Thyroid gland (tissue), 4 donors: Measurements from ENCODE around the gene HSD17B11. TPM values are rescaled to one million over a fixed set of nuclear protein-coding genes. Genes with fewer than 3 reads are reported as not detected.

Experiments used
- DNase-seq, 2 donors: peaks; one replicate each; pipeline ENCODE4 v3.0.0-alpha.2; 2019
- H3K27ac ChIP-seq, 3 donors: fragments of 200-600 bp; sonication (generic); 1 replicate in 2 of 3; 2 replicates in 1 of 3; pipeline ENCODE4 v1.5.1; 2016 to 2019; ENCODE audit warnings: mild to moderate bottlenecking in 1 of 3, moderate library complexity in 1 of 3
- H3K27me3 ChIP-seq: fragments of 200-600 bp; sonication (generic); one replicate; pipeline ENCODE4 v1.5.1; 2019
- H3K36me3 ChIP-seq, 2 donors: fragments of 200-600 bp; sonication (generic); one replicate each; pipeline ENCODE4 v1.5.1; 2016 to 2019
- H3K4me1 ChIP-seq, 2 donors: fragments of 200-600 bp; sonication (generic); one replicate each; pipeline ENCODE4 v1.5.1; 2017 to 2019
- H3K4me3 ChIP-seq, 3 donors: fragments of 200-600 bp; sonication (generic); replicated peaks in 1 of 3; 1 replicate in 2 of 3; 2 replicates in 1 of 3; pipeline ENCODE4 v1.5.1; 2016; ENCODE audit warnings: mild to moderate bottlenecking in 1 of 3
- H3K9me3 ChIP-seq: fragments of 200-600 bp; sonication (generic); one replicate; pipeline ENCODE4 v1.5.1; 2017
- CTCF ChIP-seq, 6 experiments: fragments of 200-600 bp in 3 of 6; fragments of 450-650 bp in 3 of 6; sonication (generic) in 3 of 6; IDR thresholded peaks; one replicate each; pipeline ENCODE4 v1.5.1; 2016 to 2019; ENCODE audit warnings: antibody characterized with exemption in 6 of 6, mild to moderate bottlenecking in 2 of 6, inconsistent platforms in 1 of 6, moderate library complexity in 1 of 6
- POLR2A ChIP-seq, 2 donors: fragments of 450-650 bp; IDR thresholded peaks; one replicate each; pipeline ENCODE4 v1.6.1; 2017; ENCODE audit warnings: antibody characterized with exemption in 2 of 2, mild to moderate bottlenecking in 2 of 2, moderate library complexity in 1 of 2
- WGBS, 2 donors: methylation state at CpG; one replicate each; pipeline ENCODE4 v1.1.5; 2017; 5-methylcytosine and 5-hydroxymethylcytosine counted together
- intact Hi-C: fragments of 100-400 bp; cut with DNase I; formaldehyde crosslinking; loops from one replicate; pipeline ENCODE4 v1.15.1; 2023
- total RNA-seq, 4 donors: library from RNA; depleted of rRNA; stranded (reverse); fragments of >200 nt; gene quantifications; one replicate each; pipeline ENCODE4 v1.2.3, GENCODE V29; 2016

HSD17B11 gene
- 100 to 1,000 TPM in 1 of 4 donors, 10 to 100 TPM in 3; 23.4 to 147 (median 61.8) TPM for total RNA-seq

- DNase-seq = peak; percentile 84 to 86
- TF ChIP-seq POLR2A (IDR thresholded peaks at IDR 0.05) = peak in 1 of 2 donors; percentile 82
- peak in 2 of 6 experiments; percentile 12 to 19 for TF ChIP-seq CTCF (IDR thresholded peaks at IDR 0.05)
- Histone ChIP-seq H3K27ac (peak within 1 kb of the TSS; percentile 77 to 90 (median 81)), H3K4me3 (peak within 1 kb of the TSS; percentile 30 to 67 (median 41)), H3K4me1 (peaks cover 0 to 8% of the 10 kb centered on the region in 2 donors), H3K9me3 (no peaks in the 10 kb centered on the region), H3K36me3 (no peaks in the 10 kb centered on the region), H3K27me3 (no peaks in the 10 kb centered on the region)
- intact Hi-C loops = no loop called here
- WGBS, 2 donors = 0 to 1% methylated on average over 32 of the region's 32 CpGs
Observed at GRCh38 chr4:87390891-87391575, at the start of gene HSD17B11. Gene HSD17B11, minus strand, starts transcription at chr4:87391188. Its CDS starts 118 bp downstream, at chr4:87391070.

GRCh38 chr4:87433342-87433741 is 42.4 kb upstream of the HSD17B11 start:
- no peak overlapping the region for H3K4me3 ChIP-seq
- TF ChIP-seq CTCF (IDR thresholded peaks at IDR 0.05) = no peak
- no peaks in the 10 kb centered on the region for H3K9me3 ChIP-seq
- H3K27ac ChIP-seq = no peak overlapping the region
- no peaks in the 10 kb centered on the region for H3K27me3 ChIP-seq
- peaks cover 2 to 7% of the 10 kb centered on the region in 2 donors for H3K36me3 ChIP-seq
- no peaks in the 10 kb centered on the region for H3K4me1 ChIP-seq
- intact Hi-C loops = no loop called here
- 85 to 91% methylated on average over 2 of the region's 2 CpGs for WGBS, 2 donors
- DNase-seq = no peak

GRCh38 chr4:87430038-87430437 is 39.0 kb upstream of the HSD17B11 start:
- H3K36me3 ChIP-seq = no peaks in the 10 kb centered on the region
- DNase-seq = no peak
- intact Hi-C loops = no loop called here
- H3K27me3 ChIP-seq = no peaks in the 10 kb centered on the region
- TF ChIP-seq POLR2A (IDR thresholded peaks at IDR 0.05) = no peak
- TF ChIP-seq CTCF (IDR thresholded peaks at IDR 0.05) = no peak
- H3K4me1 ChIP-seq = peaks cover under 1% of the 10 kb centered on the region in 2 donors
- 96% methylated on average over 2 of the region's 2 CpGs for WGBS, 2 donors
- H3K27ac ChIP-seq = no peak overlapping the region
- H3K4me3 ChIP-seq = no peak overlapping the region
- H3K9me3 ChIP-seq = no peaks in the 10 kb centered on the region

DNA sequence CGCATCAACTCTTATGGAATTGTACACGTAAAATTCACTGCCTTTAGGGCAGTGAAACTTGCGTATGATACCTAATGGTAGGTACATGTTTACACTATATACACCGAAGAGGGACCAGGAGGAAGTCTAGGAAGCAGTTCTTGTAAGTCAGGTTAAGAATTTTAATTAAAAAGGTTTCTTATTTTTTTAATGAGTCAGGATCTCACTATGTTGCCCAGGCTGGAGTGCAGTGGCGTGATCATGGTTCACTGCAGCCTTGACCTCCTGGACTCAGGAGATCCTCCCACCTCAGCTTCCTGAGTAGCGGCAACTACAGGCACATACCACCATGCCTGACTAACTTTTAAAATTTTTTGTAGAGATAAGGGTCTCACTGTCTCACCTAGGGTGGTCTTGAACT is 38.0 kb upstream of the HSD17B11 start:
- no peaks in the 10 kb centered on the region for H3K27me3 ChIP-seq
- no peak overlapping the region for H3K4me3 ChIP-seq
- H3K9me3 ChIP-seq = no peaks in the 10 kb centered on the region
- H3K36me3 ChIP-seq = no peaks in the 10 kb centered on the region
- H3K4me1 ChIP-seq = peaks cover 11% of the 10 kb centered on the region in 2 donors
- no peak overlapping the region for H3K27ac ChIP-seq
- TF ChIP-seq POLR2A (IDR thresholded peaks at IDR 0.05) = no peak
- no peak for TF ChIP-seq CTCF (IDR thresholded peaks at IDR 0.05)
- intact Hi-C loops = no loop called here
- no peak for DNase-seq
- WGBS, 2 donors = 90 to 97% methylated on average over 6 of the region's 6 CpGs

DNA sequence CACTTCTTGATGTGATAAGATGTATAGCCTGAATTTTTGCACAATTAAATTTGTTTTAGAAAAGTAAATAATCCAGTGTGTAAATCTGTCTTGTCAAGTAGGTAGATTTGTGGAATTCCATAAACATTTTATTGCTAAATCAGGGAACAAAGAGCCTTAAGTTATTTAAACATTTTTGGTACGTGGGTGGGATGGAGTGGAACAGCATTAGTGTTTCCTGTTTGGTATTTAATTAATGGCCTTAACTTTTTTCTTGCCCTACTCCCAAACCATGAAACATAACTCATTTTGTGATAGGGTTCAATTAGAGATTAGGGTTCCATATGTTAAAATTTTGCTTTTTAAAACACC is 36.5 kb upstream of the HSD17B11 start:
- DNase-seq = no peak
- Histone ChIP-seq H3K27me3 (no peaks in the 10 kb centered on the region), H3K4me1 (peaks cover 17 to 19% of the 10 kb centered on the region in 2 donors), H3K9me3 (no peaks in the 10 kb centered on the region), H3K36me3 (no peaks in the 10 kb centered on the region), H3K4me3 (no peak overlapping the region), H3K27ac (no peak overlapping the region)
- WGBS, 2 donors = 73 to 80% methylated on average over 1 of the region's 1 CpG
- intact Hi-C loops = no loop called here
- no peak for TF ChIP-seq CTCF (IDR thresholded peaks at IDR 0.05)
- no peak for TF ChIP-seq POLR2A (IDR thresholded peaks at IDR 0.05)
